Liver (tissue), 3 donors: Measurements from ENCODE around the gene C2orf92.

Experiments
- ATF3 ChIP-seq: IDR thresholded peaks from 2 replicates; pipeline ENCODE4 v1.6.1; 2016; ENCODE audit warnings: antibody characterized with exemption
- FOXA2 ChIP-seq: IDR thresholded peaks from 2 replicates; pipeline ENCODE4 v1.6.1; 2016; ENCODE audit warnings: antibody characterized with exemption
- GABPA ChIP-seq, 2 donors: IDR thresholded peaks in 1 of 2; conservative IDR thresholded peaks in 1 of 2; 2 replicates each; pipeline ENCODE4 v1.6.1; 2016; ENCODE audit warnings: antibody characterized with exemption in 2 of 2, mild to moderate bottlenecking in 1 of 2, moderate library complexity in 1 of 2
- JUND ChIP-seq, 2 donors: IDR thresholded peaks; 2 replicates each; pipeline ENCODE4 v1.6.1; 2016; ENCODE audit warnings: antibody characterized with exemption in 2 of 2
- RAD21 ChIP-seq, 2 donors: IDR thresholded peaks; 2 replicates each; pipeline ENCODE4 v1.6.1; 2016; ENCODE audit warnings: antibody characterized with exemption in 2 of 2, mild to moderate bottlenecking in 2 of 2
- REST ChIP-seq: IDR thresholded peaks from 2 replicates; pipeline ENCODE4 v1.6.1; 2016; ENCODE audit warnings: antibody characterized with exemption, mild to moderate bottlenecking
- RXRA ChIP-seq, 2 donors: IDR thresholded peaks; 2 replicates each; pipeline ENCODE4 v1.6.1; 2017 to 2018; ENCODE audit warnings: antibody characterized with exemption in 2 of 2, mild to moderate bottlenecking in 1 of 2
- SP1 ChIP-seq: IDR thresholded peaks from 2 replicates; pipeline ENCODE4 v1.6.1; 2018; ENCODE audit warnings: antibody characterized with exemption, mild to moderate bottlenecking
- TAF1 ChIP-seq: conservative IDR thresholded peaks from 2 replicates; pipeline ENCODE4 v1.6.1; 2016; ENCODE audit warnings: antibody characterized with exemption, mild to moderate bottlenecking
- YY1 ChIP-seq: IDR thresholded peaks from 2 replicates; pipeline ENCODE4 v1.6.1; 2016; ENCODE audit warnings: antibody characterized with exemption, mild to moderate bottlenecking
- TF ChIP-seq, protein P1 (sequence below): fragments of 150-350 bp; IDR thresholded peaks from 2 replicates; pipeline ENCODE4 v1.5.1; 2017; ENCODE audit warnings: improper control_type of control experiment, low read depth, low read length; ENCODE audit not compliant: missing input control
- TF ChIP-seq, protein P2 (sequence below): IDR thresholded peaks from 2 replicates; pipeline ENCODE4 v1.6.1; 2016; ENCODE audit warnings: antibody characterized with exemption
- TF ChIP-seq, protein P3 (sequence below): IDR thresholded peaks from 2 replicates; pipeline ENCODE4 v1.6.1; 2016; ENCODE audit warnings: antibody characterized with exemption
- donor health status: healthy.
- donor health status: healthy.

DNA sequence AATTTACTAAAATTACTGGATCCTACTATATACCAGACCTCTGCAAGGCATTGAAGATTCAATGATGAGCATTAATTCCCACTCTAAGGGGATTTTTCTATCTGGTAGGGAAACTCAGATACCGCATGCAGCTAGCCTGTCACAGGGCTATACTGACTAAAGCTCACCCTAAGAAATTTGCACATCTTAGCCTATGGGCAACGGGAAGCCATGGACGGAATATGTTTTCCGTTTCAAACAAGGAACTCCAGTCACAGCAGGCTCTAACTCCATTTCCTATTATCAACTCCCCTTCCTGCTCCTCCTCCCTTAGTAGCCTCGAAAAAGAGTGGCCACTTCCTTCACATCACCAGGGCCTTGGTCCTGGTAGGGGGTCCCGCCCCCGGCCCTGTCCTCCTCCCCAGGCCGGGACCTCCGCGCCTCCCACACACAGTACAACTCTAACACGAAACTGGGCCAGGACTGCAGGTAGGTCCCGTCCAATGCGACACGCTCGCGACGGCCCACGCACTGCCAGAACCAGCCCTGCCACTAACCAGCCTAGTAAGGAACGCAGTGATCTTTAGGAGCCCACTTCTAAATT, 24.3 kb upstream of the C2orf92 start:
- no peak for TF ChIP-seq GABPA (IDR thresholded peaks at IDR 0.05 in 1 of 2, conservative IDR thresholded peaks at IDR 0.05 in 1 of 2)
- TF ChIP-seq, protein P1, sequence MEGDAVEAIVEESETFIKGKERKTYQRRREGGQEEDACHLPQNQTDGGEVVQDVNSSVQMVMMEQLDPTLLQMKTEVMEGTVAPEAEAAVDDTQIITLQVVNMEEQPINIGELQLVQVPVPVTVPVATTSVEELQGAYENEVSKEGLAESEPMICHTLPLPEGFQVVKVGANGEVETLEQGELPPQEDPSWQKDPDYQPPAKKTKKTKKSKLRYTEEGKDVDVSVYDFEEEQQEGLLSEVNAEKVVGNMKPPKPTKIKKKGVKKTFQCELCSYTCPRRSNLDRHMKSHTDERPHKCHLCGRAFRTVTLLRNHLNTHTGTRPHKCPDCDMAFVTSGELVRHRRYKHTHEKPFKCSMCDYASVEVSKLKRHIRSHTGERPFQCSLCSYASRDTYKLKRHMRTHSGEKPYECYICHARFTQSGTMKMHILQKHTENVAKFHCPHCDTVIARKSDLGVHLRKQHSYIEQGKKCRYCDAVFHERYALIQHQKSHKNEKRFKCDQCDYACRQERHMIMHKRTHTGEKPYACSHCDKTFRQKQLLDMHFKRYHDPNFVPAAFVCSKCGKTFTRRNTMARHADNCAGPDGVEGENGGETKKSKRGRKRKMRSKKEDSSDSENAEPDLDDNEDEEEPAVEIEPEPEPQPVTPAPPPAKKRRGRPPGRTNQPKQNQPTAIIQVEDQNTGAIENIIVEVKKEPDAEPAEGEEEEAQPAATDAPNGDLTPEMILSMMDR = no peak
- no peak for TF ChIP-seq ATF3
- TF ChIP-seq, protein P2, sequence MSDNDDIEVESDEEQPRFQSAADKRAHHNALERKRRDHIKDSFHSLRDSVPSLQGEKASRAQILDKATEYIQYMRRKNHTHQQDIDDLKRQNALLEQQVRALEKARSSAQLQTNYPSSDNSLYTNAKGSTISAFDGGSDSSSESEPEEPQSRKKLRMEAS = no peak
- TF ChIP-seq, protein P3, sequence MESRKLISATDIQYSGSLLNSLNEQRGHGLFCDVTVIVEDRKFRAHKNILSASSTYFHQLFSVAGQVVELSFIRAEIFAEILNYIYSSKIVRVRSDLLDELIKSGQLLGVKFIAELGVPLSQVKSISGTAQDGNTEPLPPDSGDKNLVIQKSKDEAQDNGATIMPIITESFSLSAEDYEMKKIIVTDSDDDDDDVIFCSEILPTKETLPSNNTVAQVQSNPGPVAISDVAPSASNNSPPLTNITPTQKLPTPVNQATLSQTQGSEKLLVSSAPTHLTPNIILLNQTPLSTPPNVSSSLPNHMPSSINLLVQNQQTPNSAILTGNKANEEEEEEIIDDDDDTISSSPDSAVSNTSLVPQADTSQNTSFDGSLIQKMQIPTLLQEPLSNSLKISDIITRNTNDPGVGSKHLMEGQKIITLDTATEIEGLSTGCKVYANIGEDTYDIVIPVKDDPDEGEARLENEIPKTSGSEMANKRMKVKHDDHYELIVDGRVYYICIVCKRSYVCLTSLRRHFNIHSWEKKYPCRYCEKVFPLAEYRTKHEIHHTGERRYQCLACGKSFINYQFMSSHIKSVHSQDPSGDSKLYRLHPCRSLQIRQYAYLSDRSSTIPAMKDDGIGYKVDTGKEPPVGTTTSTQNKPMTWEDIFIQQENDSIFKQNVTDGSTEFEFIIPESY = no peak
- no peak for TF ChIP-seq SP1
- TF ChIP-seq YY1 = no peak
- no peak for TF ChIP-seq RAD21 (IDR thresholded peaks at IDR 0.05)
- TF ChIP-seq REST = no peak
- TF ChIP-seq JUND (IDR thresholded peaks at IDR 0.05) = no peak
- no peak for TF ChIP-seq RXRA (IDR thresholded peaks at IDR 0.05)
- TF ChIP-seq FOXA2 = no peak
- TF ChIP-seq TAF1 = no peak
